ENCODE data around the gene METAP1D.

The METAP1D gene

GRCh38 chr2:172031536-172031935 lies 31.8 kb downstream of the METAP1D start:
- in situ Hi-C loops (cut with MboI; ENCODE audit: low sequenced_read_pairs, unreplicated experiment): no loop called here
- TF ChIP-seq CTCF (IDR thresholded peaks at IDR 0.05; ENCODE audit: borderline replicate concordance, control extremely low read depth, extremely low read depth, insufficient read depth, missing control alignments): no peak
- DNase-seq (ENCODE audit: low spot score): no peak

- no peak for DNase-seq (ENCODE audit: low spot score)
- in situ Hi-C loops (cut with MboI; ENCODE audit: low sequenced_read_pairs, unreplicated experiment): no loop called here
- TF ChIP-seq CTCF (IDR thresholded peaks at IDR 0.05; ENCODE audit: borderline replicate concordance, control extremely low read depth, extremely low read depth, insufficient read depth, missing control alignments): no peak
Measured at GRCh38 chr2:172038121-172038520, 38.4 kb downstream of the METAP1D start.

GRCh38 chr2:172038604-172039003 lies 38.9 kb downstream of the METAP1D start:
- in situ Hi-C loops (cut with MboI; ENCODE audit: low sequenced_read_pairs, unreplicated experiment): no loop called here
- no peak for TF ChIP-seq CTCF (IDR thresholded peaks at IDR 0.05; ENCODE audit: borderline replicate concordance, control extremely low read depth, extremely low read depth, insufficient read depth, missing control alignments)
- DNase-seq (ENCODE audit: low spot score): no peak

- in situ Hi-C loops (cut with MboI; ENCODE audit: low sequenced_read_pairs, unreplicated experiment): no loop called here
- no peak for TF ChIP-seq CTCF (IDR thresholded peaks at IDR 0.05; ENCODE audit: borderline replicate concordance, control extremely low read depth, extremely low read depth, insufficient read depth, missing control alignments)
- no peak for DNase-seq (ENCODE audit: low spot score)
Measured at GRCh38 chr2:172039011-172039704, 39.4 kb downstream of the METAP1D start.

DNA sequence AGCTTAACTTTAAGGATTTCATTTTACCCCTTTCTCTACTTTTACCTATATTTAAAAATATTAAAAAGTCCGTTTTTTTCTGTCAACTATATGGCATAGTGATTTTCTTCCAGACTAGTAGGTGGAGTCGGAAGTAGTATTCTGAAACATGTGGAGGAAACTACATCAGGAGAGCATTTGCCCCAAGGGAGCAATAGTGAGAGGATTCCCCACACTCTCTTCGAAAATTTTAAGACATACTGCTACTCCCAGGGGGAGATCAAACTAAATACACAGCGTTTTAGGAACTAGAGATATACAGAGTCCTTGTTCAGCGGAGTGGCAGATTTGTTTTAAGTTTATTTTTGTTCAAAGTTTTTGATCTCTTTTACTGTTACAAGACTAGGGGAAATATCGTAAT lies 40.6 kb downstream of the METAP1D start:
- DNase-seq (ENCODE audit: low spot score): no peak
- TF ChIP-seq CTCF (IDR thresholded peaks at IDR 0.05; ENCODE audit: borderline replicate concordance, control extremely low read depth, extremely low read depth, insufficient read depth, missing control alignments): no peak
- in situ Hi-C loops (cut with MboI; ENCODE audit: low sequenced_read_pairs, unreplicated experiment): no loop called here

- no peak for TF ChIP-seq CTCF (IDR thresholded peaks at IDR 0.05; ENCODE audit: borderline replicate concordance, control extremely low read depth, extremely low read depth, insufficient read depth, missing control alignments)
- in situ Hi-C loops (cut with MboI; ENCODE audit: low sequenced_read_pairs, unreplicated experiment): no loop called here
- DNase-seq (ENCODE audit: low spot score): no peak
Measured at GRCh38 chr2:172046080-172046678, 46.4 kb downstream of the METAP1D start.

Measured in GM13976 (cell line).